ENCODE measurements around the gene HOXC4. TPM values are rescaled to one million over a fixed set of nuclear protein-coding genes. Genes with fewer than 3 reads are reported as not detected.

HOXC4 gene
- total and polyA plus RNA-seq, 2 of the 8 experiments (the other 6 are each of a cell fraction or from before 2014, with no cell fraction given), result not detected

DNA sequence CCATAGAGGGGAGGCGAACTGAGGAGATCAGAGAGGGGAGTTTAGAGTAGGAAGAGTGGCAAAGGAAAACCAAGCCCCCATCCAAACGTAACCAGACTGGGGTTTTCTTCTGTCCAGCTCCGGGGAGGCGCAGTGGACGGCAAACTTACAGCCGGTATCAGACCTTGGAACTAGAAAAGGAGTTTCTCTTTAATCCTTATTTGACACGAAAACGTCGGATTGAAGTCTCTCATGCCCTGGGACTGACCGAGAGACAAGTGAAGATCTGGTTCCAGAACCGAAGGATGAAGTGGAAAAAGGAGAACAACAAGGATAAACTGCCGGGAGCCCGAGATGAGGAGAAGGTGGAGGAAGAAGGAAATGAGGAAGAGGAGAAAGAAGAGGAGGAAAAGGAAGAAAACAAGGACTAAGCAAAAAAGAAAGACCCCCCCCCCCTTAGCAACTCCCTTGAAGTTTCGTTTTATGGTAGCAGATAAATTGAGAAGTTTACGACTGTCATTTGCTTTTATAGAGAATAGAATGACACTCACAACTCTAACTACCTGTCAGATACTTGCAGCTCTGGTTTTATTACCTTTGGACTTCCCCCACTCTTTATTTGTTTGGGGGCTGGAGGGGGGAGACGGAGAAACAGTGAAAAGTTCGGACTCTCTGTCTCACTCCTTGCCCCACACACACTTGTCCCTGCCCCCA is 42.5 kb upstream of the HOXC4 start:
- H4K8ac ChIP-seq (ENCODE audit: extremely low read depth, insufficient read depth, low read length), result no peak overlapping the region
- CTCF ChIA-PET (ENCODE audit: partially characterized antibody), result interaction anchor here (0.7 to 9.7 kb wide), 7 partner anchors 16 to 228 kb away, joined by 3 to 172 read pairs (median 4); partner anchors contain the start of genes HOXC5 and HOXC6
- H3K79me1 ChIP-seq (ENCODE audit: low read depth, low read length), result no peaks in the 10 kb centered on the region
- H3K4ac ChIP-seq (replicated peaks; ENCODE audit: insufficient read length, low read depth, low read length), result no peak overlapping the region
- H3K18ac ChIP-seq (ENCODE audit: extremely low read depth, low read length), result no peak overlapping the region
- no peaks in the 10 kb centered on the region for H3K9me3 ChIP-seq (ENCODE audit: insufficient read depth in 2 of 2, low read depth in 1 of 2, low read length in 1 of 2)
- H3K79me2 ChIP-seq (ENCODE audit: control insufficient read depth in 1 of 2, insufficient read depth in 2 of 2, low read length in 2 of 2), result no peaks in the 10 kb centered on the region
- no peak overlapping the region for H3K9ac ChIP-seq (replicated peaks in 1 of 4; ENCODE audit: extremely low read depth in 1 of 4, low read depth in 3 of 4, low read length in 3 of 4)
- WGBS, 2 experiments (ENCODE audit: extremely low coverage in 1 of 2, insufficient coverage in 1 of 2, insufficient read length in 1 of 2, insufficient replicate concordance in 2 of 2, low coverage in 1 of 2, low lambda C conversion rate in 2 of 2, missing lambda C conversion rate in 1 of 2), result 19% methylated on average over 17 of the region's 17 CpGs; no CpG with 5 or more reads in 1 of the 2 experiments
- no peak overlapping the region for H2AFZ ChIP-seq (ENCODE audit: low read length)
- H4K5ac ChIP-seq (ENCODE audit: insufficient read length, low read depth, low read length), result no peak overlapping the region
- no peak overlapping the region for H2BK5ac ChIP-seq (ENCODE audit: low read depth, low read length)
- no peak overlapping the region for H3K14ac ChIP-seq (ENCODE audit: insufficient read length)
- no peak overlapping the region; the same call in 1 of the 2 replicates for H2BK20ac ChIP-seq (ENCODE audit: low read length)
- no peak overlapping the region for H3K27ac ChIP-seq (ENCODE audit: low read depth, low read length)
- peak overlapping the region; percentile 65; the same call in 1 of the 2 replicates for H2BK15ac ChIP-seq (ENCODE audit: low read length)
- no peaks in the 10 kb centered on the region for H3K36me3 ChIP-seq (ENCODE audit: control insufficient read depth in 2 of 4, insufficient read depth in 4 of 4, low read length in 3 of 4)
- H3K56ac ChIP-seq (replicated peaks; ENCODE audit: insufficient read length, low read depth, low read length), result no peak overlapping the region
- peaks cover 97 to 100% (median 99%) of the 10 kb centered on the region in 4 experiments for H3K27me3 ChIP-seq (replicated peaks in 1 of 4; ENCODE audit: control insufficient read depth in 3 of 4, extremely low read depth in 1 of 4, insufficient read depth in 3 of 4, low read length in 3 of 4)
- FAIRE-seq (no peak), DNase-seq (ENCODE audit: low read depth in 1 of 2, low spot score in 2 of 2) (no peak)
- H2AK5ac ChIP-seq (ENCODE audit: low read depth, low read length), result no peak overlapping the region
- no peak overlapping the region for H3K23ac ChIP-seq (ENCODE audit: insufficient read length)
- peaks cover 0 to 4% (median 0%) of the 10 kb centered on the region in 4 experiments; a peak in 2 of 7 replicates for H3K4me1 ChIP-seq (replicated peaks in 1 of 4; ENCODE audit: control insufficient read depth in 3 of 4, insufficient read depth in 4 of 4, low read length in 3 of 4)
- H3K23me2 ChIP-seq (ENCODE audit: low read depth, low read length), result no peaks in the 10 kb centered on the region
- peak overlapping the region; percentile 75; the same call in 1 of the 2 replicates for H2BK12ac ChIP-seq (ENCODE audit: low read depth, low read length)
- peaks cover 4 to 49% of the 10 kb centered on the region in 2 experiments for H4K20me1 ChIP-seq (replicated peaks in 1 of 2; ENCODE audit: control insufficient read depth in 1 of 2, insufficient read depth in 2 of 2, low read length in 2 of 2)
- no peak overlapping the region for H4K91ac ChIP-seq (replicated peaks; ENCODE audit: insufficient read length, low read length)
- H3K4me2 ChIP-seq (ENCODE audit: insufficient read depth in 1 of 2, low read depth in 2 of 2, low read length in 2 of 2), result no peak overlapping the region
- H3K4me3 ChIP-seq (ENCODE audit: extremely low read depth in 1 of 4, insufficient read depth in 2 of 4, low read depth in 3 of 4, low read length in 4 of 4), result no peak overlapping the region
- POLR2A ChIA-PET (ENCODE audit: partially characterized antibody), result no interaction called here
- no peak overlapping the region for H2BK120ac ChIP-seq (replicated peaks; ENCODE audit: low read depth, low read length)
- no peak for TF ChIP-seq RXRA (IDR thresholded peaks at IDR 0.05; ENCODE audit: insufficient read depth, low read depth, low read length)
- TF ChIP-seq, protein P1, sequence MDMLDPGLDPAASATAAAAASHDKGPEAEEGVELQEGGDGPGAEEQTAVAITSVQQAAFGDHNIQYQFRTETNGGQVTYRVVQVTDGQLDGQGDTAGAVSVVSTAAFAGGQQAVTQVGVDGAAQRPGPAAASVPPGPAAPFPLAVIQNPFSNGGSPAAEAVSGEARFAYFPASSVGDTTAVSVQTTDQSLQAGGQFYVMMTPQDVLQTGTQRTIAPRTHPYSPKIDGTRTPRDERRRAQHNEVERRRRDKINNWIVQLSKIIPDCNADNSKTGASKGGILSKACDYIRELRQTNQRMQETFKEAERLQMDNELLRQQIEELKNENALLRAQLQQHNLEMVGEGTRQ (IDR thresholded peaks at IDR 0.05; ENCODE audit: low read length), result no peak
- TF ChIP-seq CHD1 (IDR thresholded peaks at IDR 0.05; ENCODE audit: low read depth, low read length), result no peak
- 0 out of 2 replicates have a peak, but pooled peaks have one; percentile 1 for TF ChIP-seq SUZ12 (IDR thresholded peaks at IDR 0.05; ENCODE audit: low read length)
- TF ChIP-seq NANOG (IDR thresholded peaks at IDR 0.05; ENCODE audit: insufficient read depth, low read depth, low read length, poor library complexity, severe bottlenecking), result no peak
- TF ChIP-seq KDM5A (IDR thresholded peaks at IDR 0.05; ENCODE audit: low read length), result no peak
- TF ChIP-seq RFX5 (IDR thresholded peaks at IDR 0.05; ENCODE audit: borderline replicate concordance, low read depth, low read length), result no peak
- peak; percentile 74 for TF ChIP-seq RNF2 (IDR thresholded peaks at IDR 0.05; ENCODE audit: borderline replicate concordance, low read depth, low read length, missing control alignments, poor library complexity, severe bottlenecking)

All from H1 (cell line).